Femur (tissue), 1 donor: Measurements from ENCODE around the gene RLF.
"Not testable (repeated sequence)": the region's sequence is repeated elsewhere in the genome, so short reads cannot be mapped to it uniquely, and the experiment has no call there.

Experiments
- DNase-seq: peaks from one replicate; pipeline ENCODE4 v3.0.0-alpha.2; 2017

RLF gene

DNA sequence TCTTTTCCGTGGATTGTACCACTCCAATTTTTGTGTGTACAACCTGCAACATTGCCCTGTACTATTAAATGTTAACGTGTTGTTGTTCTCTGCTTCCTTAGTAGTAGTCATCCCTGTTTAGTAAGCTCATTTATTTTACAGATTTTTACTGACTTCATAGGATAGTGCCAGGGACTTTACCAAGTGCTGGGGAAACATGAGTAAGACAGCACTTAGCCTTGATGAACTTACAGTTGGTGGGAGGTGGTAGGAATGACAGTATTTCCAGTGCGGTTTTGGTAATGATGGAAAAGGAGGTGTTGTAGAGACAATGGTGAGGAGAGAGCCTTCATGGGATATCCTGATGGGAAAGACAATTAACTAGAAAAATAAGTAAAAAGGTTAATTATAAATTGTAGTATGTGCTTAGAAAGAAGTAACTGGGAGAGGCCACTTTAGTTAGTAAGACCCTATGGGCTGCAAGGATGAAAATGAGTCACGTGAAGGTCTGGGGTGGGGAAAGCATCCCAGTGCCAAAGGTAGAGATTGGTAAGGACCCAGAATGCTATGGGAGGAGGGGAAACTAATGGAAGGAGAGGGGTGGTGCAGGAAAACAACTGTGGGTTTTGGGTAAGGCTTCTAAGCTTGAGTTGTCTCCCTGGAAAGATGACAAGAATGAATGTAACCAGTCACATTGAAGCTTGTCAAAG, 1.7 kb downstream of the RLF start:
- no peak for DNase-seq

DNA sequence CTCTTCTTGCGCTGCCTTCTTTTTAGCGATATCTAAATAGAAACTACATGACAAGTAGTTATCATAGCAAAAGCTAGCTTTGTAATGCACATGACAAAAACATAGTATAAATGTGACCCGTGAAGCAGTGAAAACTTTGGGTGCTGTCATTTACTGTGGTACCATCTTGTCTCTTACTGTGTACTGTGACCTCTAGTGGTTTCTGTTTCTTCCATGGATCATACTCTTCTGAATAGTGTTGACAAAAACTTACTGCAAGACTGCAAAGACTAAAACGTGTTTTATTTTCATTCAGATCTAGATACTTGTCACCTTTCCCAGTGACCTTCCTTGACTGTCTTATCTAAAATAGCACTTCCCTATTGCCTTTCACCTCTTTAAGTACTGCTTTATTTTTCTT, 6.1 kb downstream of the RLF start:
- no peak for DNase-seq

DNA sequence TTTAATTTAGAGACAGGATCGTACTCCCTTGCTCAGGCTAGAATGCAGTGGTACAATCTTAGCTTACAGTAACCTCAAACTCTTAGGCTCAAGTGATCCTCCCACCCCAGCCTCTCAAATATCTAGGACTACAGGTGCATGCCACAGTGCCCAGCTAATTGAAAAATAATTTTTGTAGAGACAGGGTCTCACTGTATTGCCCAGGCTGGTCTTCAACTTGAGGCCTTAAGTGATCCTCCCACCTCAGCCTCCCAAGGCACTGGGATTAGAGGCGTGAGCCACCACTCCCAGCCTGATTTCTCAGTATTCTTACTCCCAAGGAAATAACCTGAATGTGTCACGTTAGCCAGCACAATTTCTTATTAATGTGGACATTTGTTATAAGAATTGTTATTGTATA, 9.8 kb downstream of the RLF start:
- no peak for DNase-seq

- DNase-seq = no peak
Measured at GRCh38 chr1:40174788-40175187, 13.6 kb downstream of the RLF start.

DNA sequence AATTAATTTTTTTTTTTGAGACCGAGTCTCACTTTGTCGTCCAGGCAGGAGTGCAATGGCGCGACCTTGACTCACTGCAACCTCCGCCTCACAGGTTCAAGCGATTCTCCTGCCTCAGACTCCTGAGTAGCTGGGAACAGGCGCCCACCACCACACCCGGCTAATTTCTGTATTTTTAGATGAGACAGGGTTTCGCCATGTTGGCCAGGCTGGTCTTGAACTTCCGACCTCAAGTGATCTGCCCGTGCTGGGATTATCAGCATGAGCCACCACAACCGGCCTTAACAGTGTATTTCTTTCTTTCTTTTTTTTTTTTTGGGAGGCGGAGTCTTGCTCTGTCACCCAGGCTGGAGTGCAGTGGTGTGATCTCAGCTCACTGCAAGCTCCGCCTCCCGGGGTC, 15.8 kb downstream of the RLF start:
- DNase-seq = not testable (repeated sequence)

GRCh38 chr1:40178200-40178599, 17.0 kb downstream of the RLF start:
- DNase-seq = no peak

GRCh38 chr1:40179496-40180089, 18.4 kb downstream of the RLF start:
- DNase-seq = no peak

DNA sequence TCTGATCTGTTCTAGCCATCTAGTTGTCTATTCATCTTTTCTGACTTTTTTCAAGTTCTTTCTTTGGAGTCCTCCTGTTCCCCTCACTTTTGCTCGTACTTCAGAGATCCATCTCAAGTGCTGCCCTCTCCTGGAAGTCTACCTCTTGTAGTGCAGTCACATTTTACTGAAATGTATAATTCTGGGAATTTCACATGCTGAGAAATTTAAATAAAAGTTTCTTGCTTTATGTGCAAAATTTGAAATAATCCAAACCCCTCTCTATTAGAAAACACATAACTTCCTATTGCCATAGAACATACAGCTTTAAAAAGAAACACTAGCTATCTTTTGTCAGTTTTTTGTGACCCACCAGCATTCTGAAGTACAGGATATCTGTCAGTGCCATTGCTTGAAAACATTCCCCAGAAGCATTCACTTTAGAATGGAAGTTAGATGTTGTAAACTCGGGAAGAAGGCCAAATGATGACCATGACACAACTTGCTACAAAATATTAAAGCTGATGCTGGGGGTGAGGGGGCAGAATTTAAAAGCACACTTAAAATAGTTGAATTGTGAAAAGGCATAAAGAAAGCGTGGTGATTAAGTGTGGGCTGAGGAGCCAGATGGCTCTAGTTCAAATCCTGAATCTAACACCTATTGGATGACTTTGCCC, 22.0 kb downstream of the RLF start:
- DNase-seq = no peak

- DNase-seq = no peak
Measured at GRCh38 chr1:40184193-40184592, 23.0 kb downstream of the RLF start.

DNA sequence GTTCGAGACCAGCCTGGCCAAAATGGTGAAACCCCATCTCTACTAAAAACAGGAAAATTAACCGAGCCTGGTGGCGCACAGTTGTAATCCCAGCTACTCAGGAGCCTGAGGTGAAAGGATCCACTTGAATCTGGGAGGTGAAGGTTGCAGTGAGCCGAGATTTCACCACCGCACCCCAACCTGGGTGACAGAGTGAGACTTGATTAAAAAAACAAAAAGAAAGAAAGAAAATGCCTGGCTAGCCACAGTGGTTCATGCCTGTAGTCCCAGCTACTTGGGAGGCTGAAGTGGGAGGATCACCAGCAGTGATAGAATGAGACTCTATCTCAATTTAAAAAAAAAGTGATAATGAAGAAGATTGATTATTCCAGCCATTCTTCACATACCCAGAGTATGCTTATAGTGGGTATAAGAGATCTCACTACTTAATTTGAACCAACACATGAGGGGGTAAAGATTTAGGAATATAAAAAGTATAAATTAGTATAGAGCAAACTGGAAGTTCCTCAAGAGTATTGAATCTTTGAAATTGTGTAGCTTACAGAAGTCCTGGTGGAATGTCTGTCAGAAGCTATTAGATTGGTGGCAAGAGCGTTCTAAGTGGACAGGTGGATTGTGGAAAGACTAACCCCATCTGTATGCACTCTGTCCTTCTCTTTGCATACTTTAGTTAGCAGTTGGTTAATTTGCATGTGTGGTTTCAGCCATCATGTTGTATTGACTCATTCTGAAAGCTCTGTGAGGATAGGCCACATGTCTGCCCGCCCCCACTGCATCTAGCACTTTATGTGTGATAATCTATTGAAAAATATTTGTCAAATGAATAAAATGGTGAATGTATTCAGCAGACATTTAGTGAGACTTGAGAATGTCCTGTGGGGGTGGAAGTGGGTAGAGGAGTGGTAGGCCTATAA, 25.0 kb downstream of the RLF start:
- no peak for DNase-seq

GRCh38 chr1:40187399-40187798, 26.2 kb downstream of the RLF start:
- no peak for DNase-seq

GRCh38 chr1:40194639-40195038, 33.5 kb downstream of the RLF start:
- not testable (repeated sequence) for DNase-seq

GRCh38 chr1:40197656-40198055, 36.5 kb downstream of the RLF start:
- no peak for DNase-seq

GRCh38 chr1:40199126-40199525, 37.9 kb downstream of the RLF start:
- no peak for DNase-seq

GRCh38 chr1:40204856-40205255, 43.7 kb downstream of the RLF start:
- DNase-seq = no peak

- no peak for DNase-seq
Measured at GRCh38 chr1:40210511-40211204, 49.5 kb downstream of the RLF start.

GRCh38 chr1:40218333-40218732, 57.1 kb downstream of the RLF start:
- no peak for DNase-seq

DNA sequence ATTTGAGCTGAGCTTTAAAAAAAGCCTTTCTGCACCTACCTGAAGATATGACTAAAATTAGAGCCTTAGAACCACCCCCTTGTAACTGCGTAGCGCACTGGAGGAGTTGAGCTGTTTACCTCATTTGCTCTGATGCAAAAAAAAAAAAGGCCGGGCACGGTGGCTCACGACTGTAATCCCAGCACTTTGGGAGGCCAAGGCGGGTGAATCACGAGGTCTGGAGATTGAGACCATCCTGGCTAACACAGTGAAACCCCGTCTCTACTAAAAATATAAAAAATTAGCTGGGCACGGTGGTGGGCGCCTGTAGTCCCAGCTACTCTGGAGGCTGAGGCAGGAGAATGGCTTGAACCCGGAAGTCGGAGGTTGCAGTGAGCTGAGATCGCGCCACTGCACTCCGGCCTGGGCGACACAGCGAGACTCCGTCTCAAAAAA, 60.3 kb downstream of the RLF start:
- not testable (repeated sequence) for DNase-seq

DNA sequence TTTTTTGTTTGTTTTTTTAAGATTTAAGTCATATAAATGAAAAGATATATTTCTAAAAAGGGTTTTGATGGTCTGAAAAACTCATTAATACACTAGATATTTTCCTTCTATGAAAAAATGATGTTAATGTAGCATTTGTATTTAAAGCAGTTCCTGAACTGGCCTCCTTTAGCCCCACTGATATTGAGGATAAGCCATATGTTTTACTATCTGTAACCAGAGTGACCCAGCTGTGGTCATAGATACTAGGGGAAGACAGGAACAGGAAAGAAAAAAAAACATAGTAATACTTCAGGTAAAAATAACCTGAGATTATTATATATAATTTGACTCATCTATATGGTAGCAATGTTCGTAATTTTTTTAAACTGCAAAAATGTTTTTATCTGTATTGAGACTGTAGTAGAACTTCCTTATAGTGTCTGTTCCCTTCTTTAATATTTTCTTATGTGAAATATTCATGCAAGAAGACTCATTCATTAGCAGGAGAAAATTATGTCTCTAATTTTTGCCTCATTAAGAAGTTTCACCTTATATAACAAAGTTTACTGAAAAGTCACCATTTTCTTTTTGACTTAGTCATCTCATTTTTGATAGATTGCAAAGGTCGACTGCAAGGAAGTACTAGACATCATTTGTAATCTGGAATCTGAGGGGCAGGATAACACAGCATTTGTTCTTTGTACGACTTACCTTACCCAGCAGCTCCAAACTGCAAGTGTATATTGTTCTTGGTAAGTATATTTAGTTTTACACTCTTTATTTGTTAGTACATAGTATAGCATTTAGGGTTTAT, 61.0 kb downstream of the RLF start:
- DNase-seq = no peak

DNA sequence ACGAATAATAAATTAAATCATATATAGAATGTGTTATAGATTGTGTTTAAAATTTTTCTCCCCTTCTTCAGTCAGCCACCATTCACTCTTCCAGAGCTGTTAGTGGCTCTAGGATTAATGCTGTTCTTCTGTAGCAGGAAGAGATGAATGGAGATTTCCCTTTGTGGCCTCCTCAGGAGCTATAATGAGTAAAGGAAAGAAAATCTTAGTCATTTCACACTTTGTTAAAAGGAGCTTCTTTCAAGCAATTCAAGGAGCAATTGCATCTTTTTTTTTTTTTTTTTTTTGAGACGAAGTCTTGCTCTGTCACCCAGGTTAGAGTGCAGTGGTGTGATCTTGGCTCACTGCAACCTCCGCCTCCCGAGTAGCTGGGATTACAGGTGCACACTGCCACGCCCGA, 62.9 kb downstream of the RLF start:
- DNase-seq = no peak

DNA sequence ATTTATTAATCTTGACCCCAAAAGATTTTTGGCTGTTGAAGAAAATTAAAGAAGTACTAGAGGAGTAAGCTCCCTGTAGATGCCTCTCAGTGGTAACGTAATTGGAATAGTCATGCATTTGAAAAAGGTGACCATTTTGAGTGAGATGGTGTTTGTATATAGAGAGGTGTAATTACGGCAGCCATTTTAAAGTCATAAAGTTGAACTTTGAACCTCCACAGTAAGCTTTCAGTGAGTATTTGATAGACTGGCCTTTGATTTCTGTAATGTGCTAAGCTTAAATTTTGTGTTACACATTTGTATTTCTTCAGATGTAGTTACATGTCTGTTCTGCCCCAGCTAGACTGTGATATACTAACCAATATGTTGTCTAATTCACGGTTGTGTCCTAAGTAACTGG, 65.0 kb downstream of the RLF start:
- no peak for DNase-seq

GRCh38 chr1:40232444-40232843, 71.3 kb downstream of the RLF start:
- DNase-seq = no peak
